ENCODE data around the gene SLC5A5. TPM values are rescaled to one million over a fixed set of nuclear protein-coding genes. Genes with fewer than 3 reads are reported as not detected.

The SLC5A5 gene
- total RNA-seq, 1 donor from 2014 or later = 0.18 TPM

- intact Hi-C loops (cut with DNase I) = no loop called here
- H3K36me3 ChIP-seq = peaks cover 23% of the 10 kb centered on the region
Observed at GRCh38 chr19:17830567-17831418, 41.0 kb upstream of the SLC5A5 start.

GRCh38 chr19:17831419-17831888 lies 40.3 kb upstream of the SLC5A5 start:
- ATAC-seq = peak in 1 of 2 donors; percentile 5
- Histone ChIP-seq H3K9me3 (no peaks in the 10 kb centered on the region), H3K4me1 (peaks cover 6% of the 10 kb centered on the region), H3K27ac (no peak overlapping the region), H3K4me3 (no peak overlapping the region), H3K27me3 (ENCODE audit: low read depth) (peaks cover 11% of the 10 kb centered on the region), H3K36me3 (peaks cover 27% of the 10 kb centered on the region)
- intact Hi-C loops (cut with DNase I) = no loop called here
- DNase-seq = no peak
- TF ChIP-seq CTCF (IDR thresholded peaks at IDR 0.05) = no peak

More at GRCh38 chr19:17830567-17831418, 41.0 kb upstream of the SLC5A5 start:
- TF ChIP-seq CTCF (IDR thresholded peaks at IDR 0.05) = no peak
- Histone ChIP-seq H3K27me3 (ENCODE audit: low read depth) (peaks cover 11% of the 10 kb centered on the region), H3K9me3 (no peaks in the 10 kb centered on the region), H3K27ac (no peak overlapping the region), H3K4me3 (peak overlapping the region; percentile 19), H3K4me1 (peaks cover 6% of the 10 kb centered on the region)
- DNase-seq (peak; percentile 56), ATAC-seq (peak; percentile 59 to 87)

GRCh38 chr19:17832443-17833208 lies 39.1 kb upstream of the SLC5A5 start:
- ATAC-seq = no peak

GRCh38 chr19:17834350-17835181 lies 37.2 kb upstream of the SLC5A5 start:
- H3K36me3 ChIP-seq = peaks cover 45% of the 10 kb centered on the region
- intact Hi-C loops (cut with DNase I) = no loop called here

More at GRCh38 chr19:17832443-17833208, 39.1 kb upstream of the SLC5A5 start:
- no peaks in the 10 kb centered on the region for H3K9me3 ChIP-seq
- intact Hi-C loops (cut with DNase I) = no loop called here
- no peak overlapping the region for H3K4me3 ChIP-seq
- H3K4me1 ChIP-seq = peaks cover 6% of the 10 kb centered on the region
- H3K27me3 ChIP-seq (ENCODE audit: low read depth) = peaks cover 11% of the 10 kb centered on the region
- peaks cover 28% of the 10 kb centered on the region for H3K36me3 ChIP-seq
- TF ChIP-seq CTCF (IDR thresholded peaks at IDR 0.05) = no peak
- H3K27ac ChIP-seq = no peak overlapping the region
- DNase-seq = no peak

More at GRCh38 chr19:17834350-17835181, 37.2 kb upstream of the SLC5A5 start:
- H3K27me3 ChIP-seq (ENCODE audit: low read depth) = peaks cover 11% of the 10 kb centered on the region
- ATAC-seq = no peak
- H3K27ac ChIP-seq = no peak overlapping the region
- DNase-seq = no peak
- no peaks in the 10 kb centered on the region for H3K9me3 ChIP-seq
- TF ChIP-seq CTCF (IDR thresholded peaks at IDR 0.05) = no peak
- H3K4me1 ChIP-seq = peaks cover 6% of the 10 kb centered on the region
- H3K4me3 ChIP-seq = no peak overlapping the region

Measured in lower lobe of right lung (tissue), 2 donors.